Measurements from ENCODE around the gene TBC1D9. TPM values are rescaled to one million over a fixed set of nuclear protein-coding genes. Genes with fewer than 3 reads are reported as not detected.

The TBC1D9 gene
- polyA plus RNA-seq, 1 of the 3 experiments (the other 2 are of a cell fraction): 13.5 TPM

- TF ChIP-seq NFIC (IDR thresholded peaks at IDR 0.05; ENCODE audit: borderline replicate concordance): no peak
- TF ChIP-seq GABPA (IDR thresholded peaks at IDR 0.05; ENCODE audit: low read depth): no peak
- TF ChIP-seq EP300 (IDR thresholded peaks at IDR 0.05; ENCODE audit: borderline replicate concordance in 1 of 2, low read depth in 1 of 2, low read length in 1 of 2): no peak
- no peak for TF ChIP-seq FOXM1 (IDR thresholded peaks at IDR 0.05; ENCODE audit: low read depth)
- no peak for TF ChIP-seq TCF12 (IDR thresholded peaks at IDR 0.05)
These were observed 111.6 kb downstream of the TBC1D9 start (continued) for GRCh38 chr4:140644470-140645185.

GRCh38 chr4:140643571-140644055, 112.6 kb downstream of the TBC1D9 start:
- Histone ChIP-seq H3K9me3 (no peaks in the 10 kb centered on the region), H3K27me3 (ENCODE audit: insufficient read depth) (no peaks in the 10 kb centered on the region), H3K4me1 (ENCODE audit: control insufficient read depth in 1 of 2, insufficient read depth in 2 of 2, low read depth in 1 of 2, low read length in 1 of 2) (peaks cover 0 to 14% of the 10 kb centered on the region in 2 experiments; a peak in 1 of 4 replicates), H3K9ac (no peak overlapping the region), H3K4me2 (no peak overlapping the region), H2AFZ (ENCODE audit: low read depth) (no peak overlapping the region), H3K27ac (ENCODE audit: low read depth in 2 of 2, low read length in 1 of 2) (no peak overlapping the region), H3K36me3 (replicated peaks in 1 of 2; ENCODE audit: control insufficient read depth in 1 of 2, insufficient read depth in 2 of 2, low read length in 1 of 2) (peaks cover 2 to 30% of the 10 kb centered on the region in 2 experiments), H3K9me2 (no peaks in the 10 kb centered on the region), H3F3A (replicated peaks; ENCODE audit: insufficient read depth) (peaks cover 3% of the 10 kb centered on the region), H3K79me2 (ENCODE audit: insufficient read depth) (no peaks in the 10 kb centered on the region), H4K20me1 (ENCODE audit: insufficient read depth) (no peaks in the 10 kb centered on the region), H3K4me3 (ENCODE audit: low read depth in 2 of 2, low read length in 1 of 2) (no peak overlapping the region)
- no peak for TF ChIP-seq ELF1 (IDR thresholded peaks at IDR 0.05)
- ChIA-PET POLR2A (no interaction called here), CTCF (no interaction called here)
- 96% methylated on average over 4 of the region's 33 CpGs for WGBS (ENCODE audit: low lambda C conversion rate)
- no peak for DNase-seq

- Histone ChIP-seq H3K4me2 (no peak overlapping the region), H3K9me3 (no peaks in the 10 kb centered on the region), H3K27me3 (ENCODE audit: insufficient read depth) (no peaks in the 10 kb centered on the region), H3K9ac (no peak overlapping the region), H4K20me1 (ENCODE audit: insufficient read depth) (no peaks in the 10 kb centered on the region), H3K9me2 (no peaks in the 10 kb centered on the region), H3K36me3 (replicated peaks in 1 of 2; ENCODE audit: control insufficient read depth in 1 of 2, insufficient read depth in 2 of 2, low read length in 1 of 2) (peaks cover 4 to 30% of the 10 kb centered on the region in 2 experiments), H3K79me2 (ENCODE audit: insufficient read depth) (no peaks in the 10 kb centered on the region), H3K27ac (ENCODE audit: low read depth in 2 of 2, low read length in 1 of 2) (no peak overlapping the region), H3K4me1 (ENCODE audit: control insufficient read depth in 1 of 2, insufficient read depth in 2 of 2, low read depth in 1 of 2, low read length in 1 of 2) (peaks cover 0 to 12% of the 10 kb centered on the region in 2 experiments; a peak in 1 of 4 replicates), H2AFZ (ENCODE audit: low read depth) (no peak overlapping the region), H3K4me3 (ENCODE audit: low read depth in 2 of 2, low read length in 1 of 2) (no peak overlapping the region), H3F3A (replicated peaks; ENCODE audit: insufficient read depth) (peaks cover 3% of the 10 kb centered on the region)
- DNase-seq: no peak
- no peak for TF ChIP-seq USF1 (IDR thresholded peaks at IDR 0.05; ENCODE audit: borderline replicate concordance, low read depth)
- TF ChIP-seq TAF1 (IDR thresholded peaks at IDR 0.05; ENCODE audit: borderline replicate concordance, low read depth, low read length): no peak
- TF ChIP-seq SIN3A (IDR thresholded peaks at IDR 0.05; ENCODE audit: borderline replicate concordance, low read depth, low read length): no peak
- no peak for TF ChIP-seq NFIC (IDR thresholded peaks at IDR 0.05; ENCODE audit: borderline replicate concordance)
- TF ChIP-seq EP300 (IDR thresholded peaks at IDR 0.05; ENCODE audit: borderline replicate concordance in 1 of 2, low read depth in 1 of 2, low read length in 1 of 2): no peak
- TF ChIP-seq JUND (IDR thresholded peaks at IDR 0.05): no peak
- no peak for TF ChIP-seq USF2 (IDR thresholded peaks at IDR 0.05; ENCODE audit: borderline replicate concordance, low read depth, low read length)
- 95% methylated on average over 11 of the region's 33 CpGs for WGBS (ENCODE audit: low lambda C conversion rate)
- ChIA-PET CTCF (interaction anchor here (1.2 to 1.6 kb wide), 5 partner anchors 10 to 208 kb away, joined by 3 to 7 read pairs (median 5); no protein-coding TSS in a partner anchor), POLR2A (interaction anchor here (1.3 kb wide), 1 partner anchor 114 kb away, joined by 3 read pairs; no protein-coding TSS in a partner anchor)
These were observed 113.3 kb downstream of the TBC1D9 start for GRCh38 chr4:140642674-140643437.

Data from SK-N-SH (cell line).